ENCODE measurements around the gene DZIP3. TPM values are rescaled to one million over a fixed set of nuclear protein-coding genes. Genes with fewer than 3 reads are reported as not detected.

Gene DZIP3
- total and polyA plus RNA-seq, 2 experiments from 2014 or later: 28.7 to 32.0 TPM

DNA sequence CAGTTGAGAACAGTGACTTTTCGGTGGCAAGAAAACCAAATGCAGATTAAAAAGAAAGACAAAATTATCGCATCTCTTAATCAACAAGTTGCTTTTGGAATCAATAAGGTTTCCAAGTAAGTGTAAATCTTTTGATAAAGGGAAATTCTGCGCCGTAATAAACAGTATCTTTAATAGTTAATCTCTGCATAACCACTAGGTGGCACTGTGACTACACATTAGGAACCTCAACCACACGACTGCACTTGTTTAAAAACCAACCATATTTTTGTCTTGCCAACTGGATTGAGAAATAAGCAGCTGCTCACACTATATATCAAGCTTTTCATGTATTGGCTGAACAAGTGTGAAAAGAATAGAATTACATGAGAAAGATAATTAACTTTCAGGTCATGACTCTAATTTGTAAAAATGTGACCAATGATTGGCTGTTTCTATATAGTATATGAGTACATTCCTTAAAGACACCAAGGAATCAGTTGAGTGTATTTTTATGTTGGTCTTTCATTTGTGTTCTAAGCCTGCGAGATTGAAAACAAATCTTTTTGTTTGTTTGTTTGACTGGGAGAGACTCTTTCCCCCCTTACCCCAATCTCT, 72.7 kb downstream of the DZIP3 start:
- H3K4me1 ChIP-seq (ENCODE audit: insufficient read depth): peaks cover 13% of the 10 kb centered on the region; the same call in 1 of the 2 replicates
- Mint-ChIP-seq H3K4me3 (no peak overlapping the region), H3K27me3 (ENCODE audit: insufficient read depth, low read depth, poor library complexity) (peaks cover 3% of the 10 kb centered on the region), H3K36me3 (ENCODE audit: low read depth) (peaks cover 9% of the 10 kb centered on the region; the same call in 2 of the 3 replicates), H3K4me1 (peaks cover 15% of the 10 kb centered on the region; the same call in 2 of the 3 replicates), H3K9me3 (peaks cover 9% of the 10 kb centered on the region; the same call in 2 of the 3 replicates), H3K27ac (no peak overlapping the region)
- ATAC-seq: peak; percentile 41; the same call in 2 of the 3 replicates
- H3K9me2 ChIP-seq (ENCODE audit: insufficient read depth): no peaks in the 10 kb centered on the region
- no peaks in the 10 kb centered on the region for H3K36me3 ChIP-seq (ENCODE audit: insufficient read depth)
- no peak overlapping the region for H3K27ac ChIP-seq (ENCODE audit: low read depth)
- H3F3A ChIP-seq (replicated peaks; ENCODE audit: low read depth): no peaks in the 10 kb centered on the region
- H3K27me3 ChIP-seq (ENCODE audit: insufficient read depth): no peaks in the 10 kb centered on the region
- H4K20me1 ChIP-seq (replicated peaks; ENCODE audit: insufficient read depth): no peaks in the 10 kb centered on the region
- TF ChIP-seq, protein P1, sequence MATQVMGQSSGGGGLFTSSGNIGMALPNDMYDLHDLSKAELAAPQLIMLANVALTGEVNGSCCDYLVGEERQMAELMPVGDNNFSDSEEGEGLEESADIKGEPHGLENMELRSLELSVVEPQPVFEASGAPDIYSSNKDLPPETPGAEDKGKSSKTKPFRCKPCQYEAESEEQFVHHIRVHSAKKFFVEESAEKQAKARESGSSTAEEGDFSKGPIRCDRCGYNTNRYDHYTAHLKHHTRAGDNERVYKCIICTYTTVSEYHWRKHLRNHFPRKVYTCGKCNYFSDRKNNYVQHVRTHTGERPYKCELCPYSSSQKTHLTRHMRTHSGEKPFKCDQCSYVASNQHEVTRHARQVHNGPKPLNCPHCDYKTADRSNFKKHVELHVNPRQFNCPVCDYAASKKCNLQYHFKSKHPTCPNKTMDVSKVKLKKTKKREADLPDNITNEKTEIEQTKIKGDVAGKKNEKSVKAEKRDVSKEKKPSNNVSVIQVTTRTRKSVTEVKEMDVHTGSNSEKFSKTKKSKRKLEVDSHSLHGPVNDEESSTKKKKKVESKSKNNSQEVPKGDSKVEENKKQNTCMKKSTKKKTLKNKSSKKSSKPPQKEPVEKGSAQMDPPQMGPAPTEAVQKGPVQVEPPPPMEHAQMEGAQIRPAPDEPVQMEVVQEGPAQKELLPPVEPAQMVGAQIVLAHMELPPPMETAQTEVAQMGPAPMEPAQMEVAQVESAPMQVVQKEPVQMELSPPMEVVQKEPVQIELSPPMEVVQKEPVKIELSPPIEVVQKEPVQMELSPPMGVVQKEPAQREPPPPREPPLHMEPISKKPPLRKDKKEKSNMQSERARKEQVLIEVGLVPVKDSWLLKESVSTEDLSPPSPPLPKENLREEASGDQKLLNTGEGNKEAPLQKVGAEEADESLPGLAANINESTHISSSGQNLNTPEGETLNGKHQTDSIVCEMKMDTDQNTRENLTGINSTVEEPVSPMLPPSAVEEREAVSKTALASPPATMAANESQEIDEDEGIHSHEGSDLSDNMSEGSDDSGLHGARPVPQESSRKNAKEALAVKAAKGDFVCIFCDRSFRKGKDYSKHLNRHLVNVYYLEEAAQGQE (IDR thresholded peaks at IDR 0.05; ENCODE audit: unreplicated experiment): no peak
- TF ChIP-seq ZNF114 (CRISPR knock-in tag; IDR thresholded peaks at IDR 0.05): no peak
- TF ChIP-seq, protein P2, sequence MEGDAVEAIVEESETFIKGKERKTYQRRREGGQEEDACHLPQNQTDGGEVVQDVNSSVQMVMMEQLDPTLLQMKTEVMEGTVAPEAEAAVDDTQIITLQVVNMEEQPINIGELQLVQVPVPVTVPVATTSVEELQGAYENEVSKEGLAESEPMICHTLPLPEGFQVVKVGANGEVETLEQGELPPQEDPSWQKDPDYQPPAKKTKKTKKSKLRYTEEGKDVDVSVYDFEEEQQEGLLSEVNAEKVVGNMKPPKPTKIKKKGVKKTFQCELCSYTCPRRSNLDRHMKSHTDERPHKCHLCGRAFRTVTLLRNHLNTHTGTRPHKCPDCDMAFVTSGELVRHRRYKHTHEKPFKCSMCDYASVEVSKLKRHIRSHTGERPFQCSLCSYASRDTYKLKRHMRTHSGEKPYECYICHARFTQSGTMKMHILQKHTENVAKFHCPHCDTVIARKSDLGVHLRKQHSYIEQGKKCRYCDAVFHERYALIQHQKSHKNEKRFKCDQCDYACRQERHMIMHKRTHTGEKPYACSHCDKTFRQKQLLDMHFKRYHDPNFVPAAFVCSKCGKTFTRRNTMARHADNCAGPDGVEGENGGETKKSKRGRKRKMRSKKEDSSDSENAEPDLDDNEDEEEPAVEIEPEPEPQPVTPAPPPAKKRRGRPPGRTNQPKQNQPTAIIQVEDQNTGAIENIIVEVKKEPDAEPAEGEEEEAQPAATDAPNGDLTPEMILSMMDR (conservative IDR thresholded peaks at IDR 0.05; ENCODE audit: low read depth in 2 of 2): peak; percentile 77 to 88
- no peak for TF ChIP-seq NANOG (IDR thresholded peaks at IDR 0.05; ENCODE audit: borderline replicate concordance)
- TF ChIP-seq CREB1 (CRISPR knock-in tag; IDR thresholded peaks at IDR 0.05; ENCODE audit: low read depth): no peak
- TF ChIP-seq EZH2 (IDR thresholded peaks at IDR 0.05; ENCODE audit: low read depth, unreplicated experiment): no peak
- TF ChIP-seq, protein P3, sequence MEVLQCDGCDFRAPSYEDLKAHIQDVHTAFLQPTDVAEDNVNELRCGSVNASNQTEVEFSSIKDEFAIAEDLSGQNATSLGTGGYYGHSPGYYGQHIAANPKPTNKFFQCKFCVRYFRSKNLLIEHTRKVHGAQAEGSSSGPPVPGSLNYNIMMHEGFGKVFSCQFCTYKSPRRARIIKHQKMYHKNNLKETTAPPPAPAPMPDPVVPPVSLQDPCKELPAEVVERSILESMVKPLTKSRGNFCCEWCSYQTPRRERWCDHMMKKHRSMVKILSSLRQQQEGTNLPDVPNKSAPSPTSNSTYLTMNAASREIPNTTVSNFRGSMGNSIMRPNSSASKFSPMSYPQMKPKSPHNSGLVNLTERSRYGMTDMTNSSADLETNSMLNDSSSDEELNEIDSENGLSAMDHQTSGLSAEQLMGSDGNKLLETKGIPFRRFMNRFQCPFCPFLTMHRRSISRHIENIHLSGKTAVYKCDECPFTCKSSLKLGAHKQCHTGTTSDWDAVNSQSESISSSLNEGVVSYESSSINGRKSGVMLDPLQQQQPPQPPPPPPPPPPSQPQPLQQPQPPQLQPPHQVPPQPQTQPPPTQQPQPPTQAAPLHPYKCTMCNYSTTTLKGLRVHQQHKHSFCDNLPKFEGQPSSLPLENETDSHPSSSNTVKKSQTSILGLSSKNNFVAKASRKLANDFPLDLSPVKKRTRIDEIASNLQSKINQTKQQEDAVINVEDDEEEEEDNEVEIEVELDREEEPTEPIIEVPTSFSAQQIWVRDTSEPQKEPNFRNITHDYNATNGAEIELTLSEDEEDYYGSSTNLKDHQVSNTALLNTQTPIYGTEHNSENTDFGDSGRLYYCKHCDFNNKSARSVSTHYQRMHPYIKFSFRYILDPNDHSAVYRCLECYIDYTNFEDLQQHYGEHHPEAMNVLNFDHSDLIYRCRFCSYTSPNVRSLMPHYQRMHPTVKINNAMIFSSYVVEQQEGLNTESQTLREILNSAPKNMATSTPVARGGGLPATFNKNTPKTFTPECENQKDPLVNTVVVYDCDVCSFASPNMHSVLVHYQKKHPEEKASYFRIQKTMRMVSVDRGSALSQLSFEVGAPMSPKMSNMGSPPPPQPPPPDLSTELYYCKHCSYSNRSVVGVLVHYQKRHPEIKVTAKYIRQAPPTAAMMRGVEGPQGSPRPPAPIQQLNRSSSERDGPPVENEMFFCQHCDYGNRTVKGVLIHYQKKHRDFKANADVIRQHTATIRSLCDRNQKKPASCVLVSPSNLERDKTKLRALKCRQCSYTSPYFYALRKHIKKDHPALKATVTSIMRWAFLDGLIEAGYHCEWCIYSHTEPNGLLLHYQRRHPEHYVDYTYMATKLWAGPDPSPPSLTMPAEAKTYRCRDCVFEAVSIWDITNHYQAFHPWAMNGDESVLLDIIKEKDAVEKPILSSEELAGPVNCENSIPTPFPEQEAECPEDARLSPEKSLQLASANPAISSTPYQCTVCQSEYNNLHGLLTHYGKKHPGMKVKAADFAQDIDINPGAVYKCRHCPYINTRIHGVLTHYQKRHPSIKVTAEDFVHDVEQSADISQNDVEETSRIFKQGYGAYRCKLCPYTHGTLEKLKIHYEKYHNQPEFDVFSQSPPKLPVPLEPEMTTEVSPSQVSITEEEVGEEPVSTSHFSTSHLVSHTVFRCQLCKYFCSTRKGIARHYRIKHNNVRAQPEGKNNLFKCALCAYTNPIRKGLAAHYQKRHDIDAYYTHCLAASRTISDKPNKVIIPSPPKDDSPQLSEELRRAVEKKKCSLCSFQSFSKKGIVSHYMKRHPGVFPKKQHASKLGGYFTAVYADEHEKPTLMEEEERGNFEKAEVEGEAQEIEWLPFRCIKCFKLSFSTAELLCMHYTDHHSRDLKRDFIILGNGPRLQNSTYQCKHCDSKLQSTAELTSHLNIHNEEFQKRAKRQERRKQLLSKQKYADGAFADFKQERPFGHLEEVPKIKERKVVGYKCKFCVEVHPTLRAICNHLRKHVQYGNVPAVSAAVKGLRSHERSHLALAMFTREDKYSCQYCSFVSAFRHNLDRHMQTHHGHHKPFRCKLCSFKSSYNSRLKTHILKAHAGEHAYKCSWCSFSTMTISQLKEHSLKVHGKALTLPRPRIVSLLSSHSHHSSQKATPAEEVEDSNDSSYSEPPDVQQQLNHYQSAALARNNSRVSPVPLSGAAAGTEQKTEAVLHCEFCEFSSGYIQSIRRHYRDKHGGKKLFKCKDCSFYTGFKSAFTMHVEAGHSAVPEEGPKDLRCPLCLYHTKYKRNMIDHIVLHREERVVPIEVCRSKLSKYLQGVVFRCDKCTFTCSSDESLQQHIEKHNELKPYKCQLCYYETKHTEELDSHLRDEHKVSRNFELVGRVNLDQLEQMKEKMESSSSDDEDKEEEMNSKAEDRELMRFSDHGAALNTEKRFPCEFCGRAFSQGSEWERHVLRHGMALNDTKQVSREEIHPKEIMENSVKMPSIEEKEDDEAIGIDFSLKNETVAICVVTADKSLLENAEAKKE (CRISPR knock-in tag; IDR thresholded peaks at IDR 0.05): no peak
- H2AFZ ChIP-seq: no peak overlapping the region
- H3K79me2 ChIP-seq (replicated peaks; ENCODE audit: insufficient read depth): no peaks in the 10 kb centered on the region
- DNase-seq (ENCODE audit: low spot score): peak; percentile 78
- H3K4me3 ChIP-seq: no peak overlapping the region
- H3K4me2 ChIP-seq: no peak overlapping the region
